SK-N-SH treated with all-trans-retinoic acid at 6 μM for 48 hours (cell line): ENCODE measurements around the gene FBXW12.

Experiments used
- ARNTL ChIP-seq: fragments of 450-650 bp; formaldehyde crosslinking; IDR thresholded peaks from 2 replicates; pipeline ENCODE4 v1.5.0; 2020; ENCODE audit warnings: low read depth, mild to moderate bottlenecking, moderate library complexity, borderline replicate concordance
- CSDC2 ChIP-seq: fragments of 250-450 bp; sonication (Bioruptor Pico); IDR thresholded peaks from 2 replicates; pipeline ENCODE4 v1.5.0; 2020; ENCODE audit warnings: mild to moderate bottlenecking, moderate library complexity
- RARB ChIP-seq: fragments of 250-450 bp; sonication (Bioruptor Pico); IDR thresholded peaks from 2 replicates; pipeline ENCODE4 v1.8.0; 2021; ENCODE audit warnings: mild to moderate bottlenecking, moderate library complexity
- ZC3H10 ChIP-seq: fragments of 250-450 bp; sonication (Bioruptor Pico); IDR thresholded peaks from 2 replicates; pipeline ENCODE4 v1.5.1; 2021; ENCODE audit warnings: mild to moderate bottlenecking, moderate library complexity
- ZFP3 ChIP-seq: fragments of 250-450 bp; sonication (Bioruptor Pico); IDR thresholded peaks from 2 replicates; pipeline ENCODE4 v1.5.0; 2020; ENCODE audit warnings: mild to moderate bottlenecking, moderate library complexity
- ZFP30 ChIP-seq: fragments of 450-650 bp; formaldehyde crosslinking; IDR thresholded peaks from 2 replicates; pipeline ENCODE4 v1.5.0; 2022; ENCODE audit warnings: mild to moderate bottlenecking, moderate library complexity
- ZNF70 ChIP-seq: fragments of 450-650 bp; formaldehyde crosslinking; IDR thresholded peaks from 2 replicates; pipeline ENCODE4 v1.5.0; 2020; ENCODE audit warnings: mild to moderate bottlenecking, moderate library complexity
- ZNF8 ChIP-seq: fragments of 450-650 bp; formaldehyde crosslinking; IDR thresholded peaks from 2 replicates; pipeline ENCODE4 v1.5.0; 2020; ENCODE audit warnings: mild to moderate bottlenecking, moderate library complexity
- TF ChIP-seq, protein P1 (sequence below): fragments of 250-450 bp; sonication (Bioruptor Pico); IDR thresholded peaks from 2 replicates; pipeline ENCODE4 v1.5.0; 2020; ENCODE audit warnings: mild to moderate bottlenecking, moderate library complexity
- TF ChIP-seq, protein P2 (sequence below): fragments of 250-450 bp; sonication (Bioruptor Pico); IDR thresholded peaks from 2 replicates; pipeline ENCODE4 v1.8.0; 2021; ENCODE audit warnings: low read depth, mild to moderate bottlenecking, moderate library complexity, borderline replicate concordance

DNA sequence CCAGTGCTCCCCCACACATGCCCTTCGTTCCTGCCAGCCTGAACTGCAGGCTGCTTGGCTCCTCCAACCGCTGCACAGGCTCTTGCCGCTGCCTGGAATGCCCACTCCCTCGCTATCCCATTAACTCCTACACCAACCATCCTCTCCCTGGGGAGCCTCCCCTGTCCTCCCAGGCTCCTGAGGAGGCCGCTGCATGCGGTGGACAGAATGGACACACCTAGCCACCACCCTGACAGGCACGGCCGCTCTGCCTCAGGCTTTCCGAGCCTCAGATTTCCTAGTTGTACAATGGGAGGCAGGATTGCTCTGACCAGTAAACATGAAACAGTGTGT is 55.6 kb downstream of the FBXW12 start:
- TF ChIP-seq ZNF70 (CRISPR knock-in tag) (no peak), ARNTL (CRISPR knock-in tag) (no peak), CSDC2 (CRISPR knock-in tag) (no peak), ZC3H10 (CRISPR knock-in tag) (no peak), ZFP30 (CRISPR knock-in tag) (no peak), RARB (CRISPR knock-in tag) (no peak), ZFP3 (CRISPR knock-in tag) (no peak), ZNF8 (no peak)
- TF ChIP-seq, protein P1, sequence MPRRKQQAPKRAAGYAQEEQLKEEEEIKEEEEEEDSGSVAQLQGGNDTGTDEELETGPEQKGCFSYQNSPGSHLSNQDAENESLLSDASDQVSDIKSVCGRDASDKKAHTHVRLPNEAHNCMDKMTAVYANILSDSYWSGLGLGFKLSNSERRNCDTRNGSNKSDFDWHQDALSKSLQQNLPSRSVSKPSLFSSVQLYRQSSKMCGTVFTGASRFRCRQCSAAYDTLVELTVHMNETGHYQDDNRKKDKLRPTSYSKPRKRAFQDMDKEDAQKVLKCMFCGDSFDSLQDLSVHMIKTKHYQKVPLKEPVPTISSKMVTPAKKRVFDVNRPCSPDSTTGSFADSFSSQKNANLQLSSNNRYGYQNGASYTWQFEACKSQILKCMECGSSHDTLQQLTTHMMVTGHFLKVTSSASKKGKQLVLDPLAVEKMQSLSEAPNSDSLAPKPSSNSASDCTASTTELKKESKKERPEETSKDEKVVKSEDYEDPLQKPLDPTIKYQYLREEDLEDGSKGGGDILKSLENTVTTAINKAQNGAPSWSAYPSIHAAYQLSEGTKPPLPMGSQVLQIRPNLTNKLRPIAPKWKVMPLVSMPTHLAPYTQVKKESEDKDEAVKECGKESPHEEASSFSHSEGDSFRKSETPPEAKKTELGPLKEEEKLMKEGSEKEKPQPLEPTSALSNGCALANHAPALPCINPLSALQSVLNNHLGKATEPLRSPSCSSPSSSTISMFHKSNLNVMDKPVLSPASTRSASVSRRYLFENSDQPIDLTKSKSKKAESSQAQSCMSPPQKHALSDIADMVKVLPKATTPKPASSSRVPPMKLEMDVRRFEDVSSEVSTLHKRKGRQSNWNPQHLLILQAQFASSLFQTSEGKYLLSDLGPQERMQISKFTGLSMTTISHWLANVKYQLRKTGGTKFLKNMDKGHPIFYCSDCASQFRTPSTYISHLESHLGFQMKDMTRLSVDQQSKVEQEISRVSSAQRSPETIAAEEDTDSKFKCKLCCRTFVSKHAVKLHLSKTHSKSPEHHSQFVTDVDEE (CRISPR knock-in tag), result no peak
- TF ChIP-seq, protein P2, sequence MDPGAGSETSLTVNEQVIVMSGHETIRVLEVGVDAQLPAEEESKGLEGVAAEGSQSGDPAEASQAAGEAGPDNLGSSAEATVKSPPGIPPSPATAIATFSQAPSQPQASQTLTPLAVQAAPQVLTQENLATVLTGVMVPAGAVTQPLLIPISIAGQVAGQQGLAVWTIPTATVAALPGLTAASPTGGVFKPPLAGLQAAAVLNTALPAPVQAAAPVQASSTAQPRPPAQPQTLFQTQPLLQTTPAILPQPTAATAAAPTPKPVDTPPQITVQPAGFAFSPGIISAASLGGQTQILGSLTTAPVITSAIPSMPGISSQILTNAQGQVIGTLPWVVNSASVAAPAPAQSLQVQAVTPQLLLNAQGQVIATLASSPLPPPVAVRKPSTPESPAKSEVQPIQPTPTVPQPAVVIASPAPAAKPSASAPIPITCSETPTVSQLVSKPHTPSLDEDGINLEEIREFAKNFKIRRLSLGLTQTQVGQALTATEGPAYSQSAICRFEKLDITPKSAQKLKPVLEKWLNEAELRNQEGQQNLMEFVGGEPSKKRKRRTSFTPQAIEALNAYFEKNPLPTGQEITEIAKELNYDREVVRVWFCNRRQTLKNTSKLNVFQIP, result no peak
